Measurements from ENCODE around the gene PCK2. TPM values are rescaled to one million over a fixed set of nuclear protein-coding genes. Genes with fewer than 3 reads are reported as not detected.
A peak's percentile ranks its signal among the peaks of the same experiment; 100 is the strongest.

The PCK2 gene
- total RNA-seq, 1 donor from 2014 or later: 35.0 TPM

DNA sequence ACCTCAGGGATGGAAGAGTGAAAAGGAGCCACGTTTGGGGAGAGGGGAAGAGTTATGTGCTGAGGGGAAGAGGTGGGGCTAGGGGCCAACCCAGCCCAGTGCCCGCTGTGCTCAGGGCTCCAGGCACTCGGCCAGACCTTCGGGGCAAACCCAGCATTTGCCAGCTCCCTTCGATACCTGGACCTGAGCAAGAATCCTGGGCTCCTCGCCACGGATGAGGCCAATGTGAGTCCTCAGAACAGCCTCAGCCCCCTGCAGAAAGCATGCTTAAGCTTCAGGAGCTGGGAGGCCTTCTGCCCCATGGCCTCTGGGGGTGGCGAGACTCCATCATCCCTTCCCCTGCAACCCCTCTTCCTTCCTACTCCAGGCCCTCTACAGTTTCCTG, 37.3 kb upstream of the PCK2 start:
- no peaks in the 10 kb centered on the region for H3K9me3 Mint-ChIP-seq
- no peak for DNase-seq (ENCODE audit: extremely low spot score, unreplicated experiment)
- peaks cover 19% of the 10 kb centered on the region for H3K27me3 Mint-ChIP-seq
- H3K27ac Mint-ChIP-seq: no peak overlapping the region
- H3K4me3 Mint-ChIP-seq: no peak overlapping the region
- H3K36me3 Mint-ChIP-seq: no peaks in the 10 kb centered on the region
- TF ChIP-seq, protein P1, sequence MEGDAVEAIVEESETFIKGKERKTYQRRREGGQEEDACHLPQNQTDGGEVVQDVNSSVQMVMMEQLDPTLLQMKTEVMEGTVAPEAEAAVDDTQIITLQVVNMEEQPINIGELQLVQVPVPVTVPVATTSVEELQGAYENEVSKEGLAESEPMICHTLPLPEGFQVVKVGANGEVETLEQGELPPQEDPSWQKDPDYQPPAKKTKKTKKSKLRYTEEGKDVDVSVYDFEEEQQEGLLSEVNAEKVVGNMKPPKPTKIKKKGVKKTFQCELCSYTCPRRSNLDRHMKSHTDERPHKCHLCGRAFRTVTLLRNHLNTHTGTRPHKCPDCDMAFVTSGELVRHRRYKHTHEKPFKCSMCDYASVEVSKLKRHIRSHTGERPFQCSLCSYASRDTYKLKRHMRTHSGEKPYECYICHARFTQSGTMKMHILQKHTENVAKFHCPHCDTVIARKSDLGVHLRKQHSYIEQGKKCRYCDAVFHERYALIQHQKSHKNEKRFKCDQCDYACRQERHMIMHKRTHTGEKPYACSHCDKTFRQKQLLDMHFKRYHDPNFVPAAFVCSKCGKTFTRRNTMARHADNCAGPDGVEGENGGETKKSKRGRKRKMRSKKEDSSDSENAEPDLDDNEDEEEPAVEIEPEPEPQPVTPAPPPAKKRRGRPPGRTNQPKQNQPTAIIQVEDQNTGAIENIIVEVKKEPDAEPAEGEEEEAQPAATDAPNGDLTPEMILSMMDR (conservative IDR thresholded peaks at IDR 0.05): no peak
- H3K4me1 Mint-ChIP-seq (ENCODE audit: unreplicated experiment): peaks cover 12% of the 10 kb centered on the region

DNA sequence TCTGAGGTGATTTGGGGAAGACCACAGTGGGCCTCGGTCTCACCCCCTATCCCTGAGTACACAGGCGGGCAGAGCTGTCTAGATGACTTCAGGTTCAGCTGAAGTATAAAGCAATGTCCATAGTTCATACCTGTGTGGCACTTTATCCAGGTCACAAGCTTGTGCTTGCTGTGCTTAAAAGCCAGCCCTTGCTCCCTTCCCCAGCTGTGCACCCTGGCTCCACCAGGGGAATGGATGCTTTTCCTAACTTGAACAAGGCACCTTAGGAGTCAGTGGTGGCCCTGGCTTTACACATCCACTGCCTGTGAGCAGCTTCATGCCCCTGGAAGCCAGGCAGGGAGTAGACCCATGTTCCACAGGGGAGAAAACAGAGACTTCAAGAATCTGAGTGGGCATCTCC, 36.8 kb upstream of the PCK2 start:
- H3K4me1 Mint-ChIP-seq (ENCODE audit: unreplicated experiment): peaks cover 12% of the 10 kb centered on the region
- H3K27ac Mint-ChIP-seq: no peak overlapping the region
- DNase-seq (ENCODE audit: extremely low spot score, unreplicated experiment): no peak
- H3K4me3 Mint-ChIP-seq: no peak overlapping the region
- H3K9me3 Mint-ChIP-seq: no peaks in the 10 kb centered on the region
- TF ChIP-seq, protein P1 (conservative IDR thresholded peaks at IDR 0.05): no peak
- H3K36me3 Mint-ChIP-seq: no peaks in the 10 kb centered on the region
- H3K27me3 Mint-ChIP-seq: peaks cover 19% of the 10 kb centered on the region

DNA sequence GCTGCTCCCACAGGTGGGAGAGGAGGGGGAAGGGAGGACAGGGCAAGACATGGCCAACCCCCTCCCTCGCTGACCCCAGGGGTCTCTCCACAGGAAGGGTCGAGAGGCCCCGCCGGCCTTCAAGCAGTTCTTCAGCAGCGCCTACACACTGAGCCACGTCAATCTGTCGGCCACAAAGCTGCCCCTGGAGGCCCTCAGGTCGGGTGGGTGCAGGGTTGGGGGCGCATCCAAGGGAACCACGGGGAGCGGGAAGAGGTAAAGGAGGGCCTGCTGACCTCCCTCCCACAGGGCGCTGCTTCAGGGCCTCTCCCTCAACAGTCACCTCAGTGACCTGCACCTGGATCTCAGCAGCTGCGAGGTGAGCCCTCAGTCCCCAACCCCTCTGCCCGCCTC, 36.2 kb upstream of the PCK2 start:
- H3K27ac Mint-ChIP-seq: no peak overlapping the region
- H3K4me1 Mint-ChIP-seq (ENCODE audit: unreplicated experiment): peaks cover 8% of the 10 kb centered on the region
- peaks cover 16% of the 10 kb centered on the region for H3K27me3 Mint-ChIP-seq
- H3K36me3 Mint-ChIP-seq: no peaks in the 10 kb centered on the region
- no peak overlapping the region for H3K4me3 Mint-ChIP-seq
- TF ChIP-seq, protein P1 (conservative IDR thresholded peaks at IDR 0.05): no peak
- no peaks in the 10 kb centered on the region for H3K9me3 Mint-ChIP-seq
- no peak for DNase-seq (ENCODE audit: extremely low spot score, unreplicated experiment)

DNA sequence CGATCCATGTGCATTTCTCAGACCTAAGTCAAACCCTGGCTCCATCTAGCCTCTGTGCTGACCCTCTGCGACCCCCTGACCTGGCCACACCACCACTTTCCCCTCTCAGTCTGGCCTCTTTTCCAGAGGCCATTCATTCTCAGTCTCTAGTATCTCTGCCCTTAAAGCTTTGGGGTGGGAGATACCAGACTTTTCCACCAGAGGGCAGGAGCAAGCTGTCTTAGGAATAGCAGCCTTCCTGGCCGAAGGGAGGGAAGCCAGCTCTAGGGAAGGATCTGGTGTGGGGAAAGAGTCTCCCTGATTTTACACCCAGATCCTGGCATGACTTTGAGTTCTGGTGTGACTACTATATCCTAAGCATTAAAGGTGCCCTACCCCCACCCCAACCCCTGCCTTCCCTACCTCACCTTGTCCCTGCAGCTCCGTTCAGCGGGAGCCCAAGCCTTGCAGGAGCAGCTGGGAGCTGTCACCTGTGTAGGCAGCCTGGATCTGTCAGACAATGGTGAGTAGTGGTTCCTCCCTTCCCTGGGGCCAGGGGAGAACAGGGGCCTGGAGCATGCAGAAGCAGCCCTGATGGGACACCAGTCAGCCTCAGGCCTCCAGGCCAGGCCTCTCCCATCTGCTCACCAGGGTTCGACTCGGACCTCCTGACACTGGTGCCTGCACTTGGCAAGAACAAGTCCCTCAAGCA, 35.7 kb upstream of the PCK2 start:
- Mint-ChIP-seq H3K4me3 (peak overlapping the region; percentile 52), H3K36me3 (no peaks in the 10 kb centered on the region), H3K27me3 (peaks cover 10% of the 10 kb centered on the region), H3K9me3 (no peaks in the 10 kb centered on the region), H3K27ac (no peak overlapping the region), H3K4me1 (ENCODE audit: unreplicated experiment) (peaks cover 4% of the 10 kb centered on the region)
- no peak for DNase-seq (ENCODE audit: extremely low spot score, unreplicated experiment)
- TF ChIP-seq, protein P1 (conservative IDR thresholded peaks at IDR 0.05): peak; percentile 76

DNA sequence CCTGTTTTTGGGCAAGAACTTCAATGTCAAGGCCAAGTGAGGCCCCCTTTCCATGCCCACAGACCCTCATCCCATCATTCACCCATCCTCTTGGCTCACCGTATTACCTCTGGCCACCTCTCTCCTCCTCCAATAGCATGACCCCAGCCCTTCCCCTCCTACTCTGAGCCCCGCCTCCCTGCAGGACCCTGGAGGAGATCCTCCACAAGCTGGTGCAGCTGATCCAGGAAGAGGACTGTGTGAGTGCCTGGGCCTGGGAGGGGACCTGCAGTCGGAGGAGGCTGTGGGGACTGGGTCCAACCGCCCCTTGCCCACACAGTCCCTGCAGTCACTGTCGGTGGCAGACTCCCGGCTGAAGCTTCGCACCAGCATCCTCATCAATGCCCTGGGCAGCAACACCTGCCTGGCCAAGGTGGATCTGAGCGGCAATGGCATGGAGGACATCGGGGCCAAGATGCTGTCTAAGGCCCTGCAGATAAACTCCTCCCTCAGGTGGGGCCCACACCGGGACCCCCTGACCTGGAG, 35.1 kb upstream of the PCK2 start:
- H3K36me3 Mint-ChIP-seq: no peaks in the 10 kb centered on the region
- H3K4me1 Mint-ChIP-seq (ENCODE audit: unreplicated experiment): peaks cover 4% of the 10 kb centered on the region
- TF ChIP-seq, protein P1 (conservative IDR thresholded peaks at IDR 0.05): no peak
- peaks cover 6% of the 10 kb centered on the region for H3K27me3 Mint-ChIP-seq
- no peak for DNase-seq (ENCODE audit: extremely low spot score, unreplicated experiment)
- H3K9me3 Mint-ChIP-seq: no peaks in the 10 kb centered on the region
- H3K27ac Mint-ChIP-seq: no peak overlapping the region
- no peak overlapping the region for H3K4me3 Mint-ChIP-seq
